ENCODE results near the gene IQGAP2.

DNA sequence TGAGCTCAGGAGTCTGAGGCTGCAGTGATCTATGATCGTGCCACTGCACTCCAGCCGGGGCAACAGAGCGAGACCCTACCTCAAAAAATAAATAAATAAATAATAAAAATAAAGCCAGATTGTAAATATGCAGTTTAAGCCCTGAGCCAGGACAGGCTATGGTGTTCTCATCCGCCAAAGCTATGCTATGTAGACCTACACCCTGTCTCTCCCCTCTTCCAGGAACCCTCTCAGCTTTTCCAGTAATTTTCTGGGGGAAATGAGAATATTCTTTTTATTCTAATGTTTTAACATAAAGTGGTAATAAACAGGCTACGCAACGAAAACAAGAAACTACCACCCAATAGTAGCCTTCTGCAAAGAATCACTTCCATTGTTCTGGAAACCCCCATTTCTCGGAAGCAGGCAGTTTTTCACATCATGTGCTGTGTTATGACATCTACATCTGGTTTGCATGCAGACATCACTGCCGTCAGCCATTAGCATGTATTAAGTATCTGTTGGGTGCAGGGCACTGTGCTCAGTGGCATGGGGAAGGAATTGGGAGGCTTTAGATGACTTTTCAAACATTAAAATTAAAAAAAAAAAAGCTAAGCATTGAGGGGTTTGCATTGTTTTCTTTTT, 274.9 kb downstream of the IQGAP2 start:
- TF ChIP-seq CTCF (conservative IDR thresholded peaks at IDR 0.05) (no peak), EZH2 (IDR thresholded peaks at IDR 0.05; ENCODE audit: low read depth) (no peak)
